HG02981 (cell line): Measurements from ENCODE around the gene PTPRN2.

Source experiments
- ATAC-seq: cut with Tn5 transposase; IDR thresholded peaks from one replicate; pipeline ENCODE4 v1.9.1; 2021; ENCODE audit warnings: mild to moderate bottlenecking, moderate library complexity; ENCODE audit not compliant: unreplicated experiment

PTPRN2 gene

GRCh38 chr7:157822688-157823031 lies 765.0 kb downstream of the PTPRN2 start:
- ATAC-seq: no peak

GRCh38 chr7:157821959-157822687 lies 765.5 kb downstream of the PTPRN2 start:
- no peak for ATAC-seq

GRCh38 chr7:157820796-157821195 lies 766.8 kb downstream of the PTPRN2 start:
- no peak for ATAC-seq

- ATAC-seq: no peak
Observed at GRCh38 chr7:157819455-157819807, 768.2 kb downstream of the PTPRN2 start.

GRCh38 chr7:157818701-157819454 lies 768.7 kb downstream of the PTPRN2 start:
- ATAC-seq: no peak

GRCh38 chr7:157817944-157818700 lies 769.5 kb downstream of the PTPRN2 start:
- no peak for ATAC-seq

GRCh38 chr7:157817433-157817832 lies 770.2 kb downstream of the PTPRN2 start:
- no peak for ATAC-seq

- no peak for ATAC-seq
Observed at GRCh38 chr7:157816526-157817250, 770.9 kb downstream of the PTPRN2 start.

GRCh38 chr7:157816086-157816485 lies 771.5 kb downstream of the PTPRN2 start:
- ATAC-seq: no peak

- ATAC-seq: no peak
Observed at GRCh38 chr7:157815706-157816022, 772.0 kb downstream of the PTPRN2 start.

- no peak for ATAC-seq
Observed at GRCh38 chr7:157814931-157815705, 772.5 kb downstream of the PTPRN2 start.

- no peak for ATAC-seq
Observed at GRCh38 chr7:157813741-157814661, 773.6 kb downstream of the PTPRN2 start.

GRCh38 chr7:157813053-157813452 lies 774.6 kb downstream of the PTPRN2 start:
- ATAC-seq: no peak

GRCh38 chr7:157811946-157812345 lies 775.7 kb downstream of the PTPRN2 start:
- ATAC-seq: no peak

- ATAC-seq: no peak
Observed at GRCh38 chr7:157809863-157810851, 777.5 kb downstream of the PTPRN2 start.

GRCh38 chr7:157809154-157809862 lies 778.3 kb downstream of the PTPRN2 start:
- ATAC-seq: no peak

- no peak for ATAC-seq
Observed at GRCh38 chr7:157808042-157808441, 779.6 kb downstream of the PTPRN2 start.

- no peak for ATAC-seq
Observed at GRCh38 chr7:157807510-157807909, 780.1 kb downstream of the PTPRN2 start.
